Adipose tissue (tissue), 3 donors: ENCODE results near the gene POLR3F. TPM values are rescaled to one million over a fixed set of nuclear protein-coding genes. Genes with fewer than 3 reads are reported as not detected.

Experiments
- H3K27ac ChIP-seq: one replicate; pipeline ENCODE4 v1.5.1; 2013; ENCODE audit warnings: low read depth, low read length
- WGBS, 3 donors: extraction: QIAGEN DNeasy Blood & Tissue Kit; methylation state at CpG; one replicate each; pipeline ENCODE4 v1.1.7; 2013; 5-methylcytosine and 5-hydroxymethylcytosine counted together
- polyA plus RNA-seq, 3 donors: library from polyadenylated mRNA; stranded (reverse); fragments of 200-250 nt; gene quantifications; one replicate each; pipeline ENCODE4 v1.2.3, GENCODE V29; 2013
- donor health status: healthy with polysubstance abuse.
- donor health status: Bipolar disorder and iron deficiency.
- donor health status: healthy.

The POLR3F gene
- polyA plus RNA-seq, 3 donors: 3.8 to 9.1 (median 7.4) TPM

- H3K27ac ChIP-seq: no peak overlapping the region
- 72 to 86% (median 81%) methylated on average over 6 of the region's 6 CpGs for WGBS, 3 donors
These were observed 66.9 kb downstream of the POLR3F start for GRCh38 chr20:18533978-18534644.

Other genes with a start within 250 kb of the POLR3F start
- gene ZNF133, start 178.9 kb upstream of the POLR3F start, polyA plus RNA-seq: 1 to 10 TPM; 7.2 to 9.0 (median 8.2) TPM
- gene DZANK1, start 360 bp upstream of the POLR3F start, polyA plus RNA-seq: 1 to 10 TPM in 2 of 3 donors, under 1 TPM in 1; 0.92 to 1.3 (median 1.0) TPM
- 1 to 10 TPM; 3.6 to 6.4 (median 5.2) TPM for gene RBBP9, start 29.8 kb downstream of the POLR3F start, polyA plus RNA-seq
- 10 to 100 TPM; 15.3 to 32.3 (median 28.9) TPM for gene SEC23B, start 40.5 kb downstream of the POLR3F start, polyA plus RNA-seq
- gene SMIM26, start 100.0 kb downstream of the POLR3F start, polyA plus RNA-seq: 100 to 1,000 TPM in 1 of 3 donors, 10 to 100 TPM in 2; 94.0 to 148 (median 98.9) TPM
- gene DTD1, start 120.7 kb downstream of the POLR3F start, polyA plus RNA-seq: 10 to 100 TPM; 20.6 to 25.9 (median 24.5) TPM